ENCODE results near the gene NDUFA8.

DNA sequence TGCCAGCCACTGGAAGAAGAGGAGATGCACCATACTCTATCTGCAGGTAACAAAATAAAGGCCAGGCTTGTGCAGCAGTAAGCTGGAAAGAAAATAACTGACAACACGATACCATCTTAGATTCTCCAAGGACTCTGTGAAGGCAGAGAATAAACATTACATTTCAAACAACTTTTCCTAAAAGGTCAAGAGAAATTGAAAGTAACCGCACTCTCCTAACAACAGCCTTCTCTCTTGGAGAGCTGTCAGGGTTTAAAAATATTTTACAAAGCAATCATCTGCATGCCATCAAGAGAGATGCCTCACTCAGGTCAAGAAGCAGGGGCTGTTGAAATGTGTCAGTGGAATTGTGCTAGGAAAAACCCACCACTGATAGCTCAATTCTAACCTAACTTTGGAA is 53.0 kb downstream of the NDUFA8 start:
- TF ChIP-seq, protein P1, sequence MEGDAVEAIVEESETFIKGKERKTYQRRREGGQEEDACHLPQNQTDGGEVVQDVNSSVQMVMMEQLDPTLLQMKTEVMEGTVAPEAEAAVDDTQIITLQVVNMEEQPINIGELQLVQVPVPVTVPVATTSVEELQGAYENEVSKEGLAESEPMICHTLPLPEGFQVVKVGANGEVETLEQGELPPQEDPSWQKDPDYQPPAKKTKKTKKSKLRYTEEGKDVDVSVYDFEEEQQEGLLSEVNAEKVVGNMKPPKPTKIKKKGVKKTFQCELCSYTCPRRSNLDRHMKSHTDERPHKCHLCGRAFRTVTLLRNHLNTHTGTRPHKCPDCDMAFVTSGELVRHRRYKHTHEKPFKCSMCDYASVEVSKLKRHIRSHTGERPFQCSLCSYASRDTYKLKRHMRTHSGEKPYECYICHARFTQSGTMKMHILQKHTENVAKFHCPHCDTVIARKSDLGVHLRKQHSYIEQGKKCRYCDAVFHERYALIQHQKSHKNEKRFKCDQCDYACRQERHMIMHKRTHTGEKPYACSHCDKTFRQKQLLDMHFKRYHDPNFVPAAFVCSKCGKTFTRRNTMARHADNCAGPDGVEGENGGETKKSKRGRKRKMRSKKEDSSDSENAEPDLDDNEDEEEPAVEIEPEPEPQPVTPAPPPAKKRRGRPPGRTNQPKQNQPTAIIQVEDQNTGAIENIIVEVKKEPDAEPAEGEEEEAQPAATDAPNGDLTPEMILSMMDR (optimal IDR thresholded peaks at IDR 0.05 in 1 of 3, IDR thresholded peaks at IDR 0.05 in 1 of 3, conservative IDR thresholded peaks at IDR 0.05 in 1 of 3; ENCODE audit: extremely low read depth in 1 of 3, insufficient read depth in 2 of 3, low read length in 3 of 3): no peak
- TF ChIP-seq EZH2 (IDR thresholded peaks at IDR 0.05; ENCODE audit: low read length): no peak
